Measurements from ENCODE around the gene CACNA2D2.

Gene CACNA2D2

DNA sequence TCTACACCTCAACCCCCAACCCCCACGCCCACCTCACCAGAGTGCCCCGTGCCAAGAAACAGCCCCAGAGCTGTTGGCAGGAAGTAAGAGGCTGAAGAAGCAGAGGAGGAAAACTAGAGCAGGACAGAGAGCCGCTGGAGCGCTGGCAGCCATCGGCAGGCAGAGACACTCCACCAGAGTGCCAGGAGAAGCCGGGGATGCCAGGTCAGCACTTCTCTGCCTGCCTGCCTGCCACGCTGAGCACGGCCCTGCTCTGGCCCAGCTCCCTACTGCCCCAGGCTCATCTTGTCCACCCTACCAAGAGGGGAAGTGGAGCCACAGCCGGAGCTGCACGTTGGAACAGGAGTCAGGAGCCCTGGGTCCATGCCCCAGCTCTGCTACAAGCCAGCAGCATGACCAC lies 29.7 kb downstream of the CACNA2D2 start:
- in situ Hi-C loops (cut with MboI; ENCODE audit: low pct_unique_long_range_greater_than_20kb, low sequenced_read_pairs, unreplicated experiment): no loop called here
- TF ChIP-seq, protein P1, sequence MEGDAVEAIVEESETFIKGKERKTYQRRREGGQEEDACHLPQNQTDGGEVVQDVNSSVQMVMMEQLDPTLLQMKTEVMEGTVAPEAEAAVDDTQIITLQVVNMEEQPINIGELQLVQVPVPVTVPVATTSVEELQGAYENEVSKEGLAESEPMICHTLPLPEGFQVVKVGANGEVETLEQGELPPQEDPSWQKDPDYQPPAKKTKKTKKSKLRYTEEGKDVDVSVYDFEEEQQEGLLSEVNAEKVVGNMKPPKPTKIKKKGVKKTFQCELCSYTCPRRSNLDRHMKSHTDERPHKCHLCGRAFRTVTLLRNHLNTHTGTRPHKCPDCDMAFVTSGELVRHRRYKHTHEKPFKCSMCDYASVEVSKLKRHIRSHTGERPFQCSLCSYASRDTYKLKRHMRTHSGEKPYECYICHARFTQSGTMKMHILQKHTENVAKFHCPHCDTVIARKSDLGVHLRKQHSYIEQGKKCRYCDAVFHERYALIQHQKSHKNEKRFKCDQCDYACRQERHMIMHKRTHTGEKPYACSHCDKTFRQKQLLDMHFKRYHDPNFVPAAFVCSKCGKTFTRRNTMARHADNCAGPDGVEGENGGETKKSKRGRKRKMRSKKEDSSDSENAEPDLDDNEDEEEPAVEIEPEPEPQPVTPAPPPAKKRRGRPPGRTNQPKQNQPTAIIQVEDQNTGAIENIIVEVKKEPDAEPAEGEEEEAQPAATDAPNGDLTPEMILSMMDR (IDR thresholded peaks at IDR 0.05; ENCODE audit: extremely low read depth, insufficient read depth, missing control alignments): no peak
- DNase-seq (ENCODE audit: low spot score): no peak

GRCh38 chr3:50472958-50473357 lies 30.5 kb downstream of the CACNA2D2 start:
- DNase-seq (ENCODE audit: low spot score): no peak
- in situ Hi-C loops (cut with MboI; ENCODE audit: low pct_unique_long_range_greater_than_20kb, low sequenced_read_pairs, unreplicated experiment): no loop called here
- TF ChIP-seq, protein P1 (IDR thresholded peaks at IDR 0.05; ENCODE audit: extremely low read depth, insufficient read depth, missing control alignments): no peak

DNA sequence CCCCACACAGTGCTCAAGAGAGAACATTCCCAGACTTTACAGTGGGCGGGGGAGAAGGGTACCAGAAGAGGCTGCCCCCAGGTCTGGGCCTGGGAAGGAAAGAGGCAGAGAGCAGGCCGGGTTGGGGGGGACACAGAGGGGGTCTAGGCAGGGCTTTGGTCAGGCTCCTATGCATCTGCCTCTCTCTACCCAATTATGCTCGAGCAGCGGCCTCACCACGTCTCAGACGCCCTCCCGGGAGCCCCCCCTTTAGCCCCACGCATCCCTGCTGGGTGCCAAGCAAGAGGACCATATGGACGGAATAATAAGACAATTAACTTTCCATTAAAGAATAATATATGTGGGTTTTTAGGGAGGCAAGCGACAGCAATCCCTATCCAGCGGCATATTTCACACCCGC lies 32.8 kb downstream of the CACNA2D2 start:
- TF ChIP-seq, protein P1 (IDR thresholded peaks at IDR 0.05; ENCODE audit: extremely low read depth, insufficient read depth, missing control alignments): no peak
- in situ Hi-C loops (cut with MboI; ENCODE audit: low pct_unique_long_range_greater_than_20kb, low sequenced_read_pairs, unreplicated experiment): no loop called here
- no peak for DNase-seq (ENCODE audit: low spot score)

DNA sequence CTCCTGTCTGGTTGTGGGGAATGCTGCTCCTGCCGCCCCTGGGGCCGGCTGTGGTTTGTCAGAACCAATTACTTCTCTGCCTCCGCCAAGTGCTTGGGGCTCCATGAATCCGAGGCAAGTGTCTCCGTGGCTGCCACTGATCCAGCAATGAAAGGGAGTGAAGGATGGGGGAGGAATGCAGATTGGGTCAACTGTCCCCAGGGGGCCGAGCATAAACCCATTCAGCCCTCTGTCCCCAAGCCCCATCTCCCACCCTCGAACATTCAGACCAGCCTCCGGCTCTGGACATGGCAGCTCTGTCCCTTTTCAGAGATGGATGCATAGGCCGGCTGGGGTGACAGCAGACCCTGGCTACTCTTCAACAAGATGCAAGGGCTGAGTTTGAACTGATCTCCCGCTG lies 35.5 kb downstream of the CACNA2D2 start:
- in situ Hi-C loops (cut with MboI; ENCODE audit: low pct_unique_long_range_greater_than_20kb, low sequenced_read_pairs, unreplicated experiment): no loop called here
- no peak for DNase-seq (ENCODE audit: low spot score)
- TF ChIP-seq, protein P1 (IDR thresholded peaks at IDR 0.05; ENCODE audit: extremely low read depth, insufficient read depth, missing control alignments): no peak

DNA sequence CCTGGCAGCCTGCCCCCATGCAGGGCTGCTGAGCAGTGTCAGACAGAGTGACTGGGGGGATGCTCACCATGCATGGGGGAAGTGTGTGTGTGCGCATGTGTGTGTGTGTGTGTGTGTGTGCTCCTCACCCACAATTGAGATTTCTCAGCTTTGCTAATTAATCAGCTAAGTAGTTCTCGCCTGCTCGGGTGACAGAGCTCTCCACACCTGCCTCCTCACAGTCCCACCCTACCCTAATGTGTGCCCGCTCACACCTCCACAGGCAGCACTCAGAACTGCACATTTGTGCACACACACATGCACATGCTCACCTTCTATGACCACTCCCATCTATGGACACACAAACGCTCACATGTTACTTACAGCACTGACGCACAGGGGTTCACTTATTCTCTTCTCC lies 37.3 kb downstream of the CACNA2D2 start:
- no peak for DNase-seq (ENCODE audit: low spot score)
- TF ChIP-seq, protein P1 (IDR thresholded peaks at IDR 0.05; ENCODE audit: extremely low read depth, insufficient read depth, missing control alignments): no peak
- in situ Hi-C loops (cut with MboI; ENCODE audit: low pct_unique_long_range_greater_than_20kb, low sequenced_read_pairs, unreplicated experiment): no loop called here

- DNase-seq (ENCODE audit: low spot score): no peak
- in situ Hi-C loops (cut with MboI; ENCODE audit: low pct_unique_long_range_greater_than_20kb, low sequenced_read_pairs, unreplicated experiment): no loop called here
- TF ChIP-seq, protein P1 (IDR thresholded peaks at IDR 0.05; ENCODE audit: extremely low read depth, insufficient read depth, missing control alignments): no peak
Observed at GRCh38 chr3:50464569-50464968, 38.9 kb downstream of the CACNA2D2 start.

- TF ChIP-seq, protein P1 (IDR thresholded peaks at IDR 0.05; ENCODE audit: extremely low read depth, insufficient read depth, missing control alignments): no peak
- in situ Hi-C loops (cut with MboI; ENCODE audit: low pct_unique_long_range_greater_than_20kb, low sequenced_read_pairs, unreplicated experiment): no loop called here
Observed at GRCh38 chr3:50459785-50460184, 43.6 kb downstream of the CACNA2D2 start.

More at GRCh38 chr3:50459785-50460184, 43.6 kb downstream of the CACNA2D2 start:
- DNase-seq (ENCODE audit: low spot score): no peak
